NK-92 (cell line): ENCODE data around the gene PAQR7.

ENCODE experiments used
- DNase-seq: peaks from one replicate; lab custom pipeline; 2025; ENCODE audit not compliant: unreplicated experiment; lab: John Stamatoyannopoulos, UW

PAQR7 gene

DNA sequence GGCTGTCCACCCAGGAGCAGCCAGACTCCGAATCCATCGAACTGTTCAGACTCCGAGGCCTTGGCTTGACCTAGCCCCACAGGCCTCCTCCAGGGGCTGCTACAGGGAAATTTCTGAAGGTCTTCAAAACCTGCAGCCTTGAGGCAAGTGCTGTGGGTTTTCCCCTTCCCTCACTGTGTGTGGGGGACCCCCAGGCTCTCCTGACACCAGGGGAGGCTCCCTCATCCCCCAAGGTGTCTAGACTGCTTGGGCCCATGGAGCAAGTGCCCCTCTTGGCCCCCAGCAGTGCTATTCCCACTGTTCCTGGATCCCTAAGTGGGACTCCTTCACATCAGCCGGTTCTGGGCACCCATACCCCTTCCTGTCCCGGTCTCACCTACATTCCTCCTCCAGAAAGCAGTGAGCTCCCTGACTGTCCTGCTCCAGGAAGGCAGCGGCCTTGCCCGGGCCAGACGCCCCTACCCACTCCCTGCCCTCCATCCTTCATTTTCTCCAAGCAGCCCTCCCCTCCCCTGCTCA lies 814 bp downstream of the PAQR7 start:
- DNase-seq = no peak

DNA sequence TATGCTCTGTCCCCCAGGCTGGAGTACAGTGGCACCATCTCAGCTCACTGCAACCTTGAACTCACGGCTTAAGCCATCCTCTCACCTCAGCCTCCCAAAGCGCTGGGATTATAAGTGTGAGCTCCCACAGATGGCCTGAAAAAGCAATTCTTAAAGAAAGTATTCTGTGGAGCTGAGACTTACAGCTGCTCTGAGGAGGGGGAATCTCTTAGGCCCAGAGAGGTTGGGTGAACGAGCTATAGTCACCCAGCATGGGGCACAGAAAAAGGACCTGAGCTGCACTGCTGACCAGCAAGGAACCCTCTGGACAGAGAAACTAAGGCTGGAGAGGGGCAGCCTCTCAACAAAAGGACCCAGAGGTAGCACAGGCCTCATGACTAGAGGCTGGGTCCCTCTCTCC lies 1.3 kb downstream of the PAQR7 start:
- DNase-seq = no peak

DNA sequence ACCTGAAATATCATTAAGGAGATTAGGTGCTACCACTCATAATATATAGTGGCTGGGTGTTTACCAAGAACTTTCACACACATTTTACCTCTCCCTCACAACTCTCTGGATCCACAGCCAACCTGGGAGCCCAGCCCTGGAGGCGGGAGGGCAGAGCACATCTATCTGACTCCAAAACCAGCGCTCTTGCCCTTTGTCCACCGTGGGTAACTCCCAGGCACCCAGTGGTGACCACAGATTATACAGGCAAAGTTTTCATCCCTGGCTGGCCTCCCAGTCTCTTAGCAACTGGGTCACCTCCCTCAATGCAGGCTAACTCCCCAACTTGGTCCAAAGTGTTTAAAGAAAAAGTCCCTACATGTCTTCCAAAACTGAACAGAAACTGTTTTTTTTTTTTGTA lies 2.4 kb downstream of the PAQR7 start:
- DNase-seq = no peak

DNA sequence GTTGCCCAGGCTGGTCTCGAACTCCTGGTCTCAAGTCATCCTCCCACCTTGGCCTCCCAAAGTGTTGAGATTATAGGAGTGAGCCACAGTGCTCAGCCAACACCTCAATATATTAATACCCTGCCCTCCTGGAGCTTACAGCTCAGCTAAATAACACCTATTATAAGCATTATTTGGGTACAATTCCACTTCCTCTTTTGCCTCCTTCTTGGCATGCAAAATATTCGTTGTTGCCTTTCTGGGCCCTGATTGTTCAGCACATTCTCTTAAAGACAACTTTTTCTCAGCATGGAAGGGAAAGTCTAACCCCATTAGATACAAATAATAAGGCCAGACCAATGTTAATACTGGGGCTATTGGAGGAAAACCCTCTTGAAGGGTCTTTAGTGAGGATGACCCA lies 2.8 kb downstream of the PAQR7 start:
- no peak for DNase-seq

DNA sequence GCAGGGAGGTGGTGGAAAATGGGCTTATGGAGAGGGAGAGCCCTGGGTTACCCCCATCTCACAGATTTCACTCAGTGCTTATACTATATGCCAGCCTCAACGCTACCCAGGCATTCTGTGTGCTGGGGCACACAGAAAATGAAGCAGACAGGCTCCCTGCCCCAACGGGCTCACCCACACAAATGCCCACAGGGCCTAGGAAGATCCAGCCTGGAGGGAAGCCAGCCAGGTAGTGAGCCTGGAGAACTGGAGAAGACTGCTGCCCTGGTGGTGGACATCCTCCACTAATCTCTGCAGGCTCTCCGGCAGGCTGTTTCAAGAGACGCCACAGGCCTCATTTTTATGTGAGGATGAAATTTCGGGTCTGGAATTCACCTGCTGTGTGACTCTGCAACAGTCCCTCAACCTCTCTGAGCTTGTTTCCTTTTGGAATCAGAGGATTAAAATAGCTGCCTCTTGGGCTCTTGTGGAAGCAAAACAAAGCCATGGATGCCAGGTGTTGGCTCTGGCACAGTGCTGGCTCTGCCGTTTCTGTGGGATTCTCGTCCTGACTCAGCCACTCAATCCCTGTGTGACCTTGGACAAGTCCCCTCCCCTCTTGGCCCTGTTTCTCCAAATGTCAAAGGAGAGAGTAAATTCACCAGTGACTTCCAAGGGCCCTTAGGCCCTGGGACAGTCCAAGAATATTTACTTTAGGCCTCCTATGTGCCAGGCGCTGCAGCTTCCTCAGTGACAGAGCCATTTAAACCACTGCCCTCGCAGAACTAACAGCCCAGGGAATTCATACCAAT lies 3.6 kb downstream of the PAQR7 start:
- no peak for DNase-seq

DNA sequence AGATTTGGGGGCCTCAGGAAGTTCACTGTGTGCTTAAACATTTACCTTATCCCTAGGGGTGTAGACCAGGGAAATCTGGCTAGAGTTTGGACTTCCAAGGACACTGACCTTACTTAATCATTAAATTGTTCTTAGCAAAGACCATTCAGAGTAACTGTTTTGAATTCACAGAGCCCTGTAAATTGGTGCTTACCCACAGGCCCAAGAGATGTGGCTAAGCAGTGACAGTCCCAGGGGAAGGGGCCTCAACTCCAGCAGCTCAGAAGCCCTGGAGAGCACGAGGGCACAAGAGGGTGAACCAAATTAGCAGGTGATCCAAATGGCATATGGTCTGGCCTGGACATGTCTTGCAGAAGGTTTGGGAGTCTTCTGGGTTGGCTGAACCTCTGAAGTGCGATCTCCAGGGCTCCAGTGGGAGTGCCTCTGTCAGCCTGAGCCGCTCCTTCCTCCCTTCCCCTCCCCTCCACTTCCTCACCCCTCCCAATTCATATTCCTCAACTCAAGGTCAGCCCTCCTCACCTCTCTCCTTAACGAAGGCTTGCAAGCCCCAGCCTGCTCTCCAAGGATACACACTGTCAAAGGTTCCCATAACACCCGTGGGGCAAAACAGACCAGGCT lies 4.3 kb downstream of the PAQR7 start:
- no peak for DNase-seq

DNA sequence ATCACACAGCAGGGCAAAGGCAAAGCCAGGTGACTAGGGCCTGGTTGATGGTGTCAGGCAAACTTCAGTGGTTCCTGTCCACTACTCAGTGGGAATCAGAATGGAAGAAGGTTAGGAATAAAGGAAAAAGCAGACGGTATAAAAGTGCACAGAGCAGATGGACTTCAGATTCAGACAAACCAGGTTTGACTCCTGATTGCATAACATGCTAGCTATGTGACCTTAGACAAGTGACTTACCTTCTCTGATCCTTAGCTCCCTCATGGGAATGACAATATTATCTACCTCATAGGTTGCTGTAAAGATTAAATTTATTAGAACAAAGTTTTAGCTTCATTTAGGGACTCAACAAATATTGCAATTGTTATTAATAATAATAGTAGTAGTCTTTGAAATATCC lies 4.9 kb downstream of the PAQR7 start:
- DNase-seq = no peak

DNA sequence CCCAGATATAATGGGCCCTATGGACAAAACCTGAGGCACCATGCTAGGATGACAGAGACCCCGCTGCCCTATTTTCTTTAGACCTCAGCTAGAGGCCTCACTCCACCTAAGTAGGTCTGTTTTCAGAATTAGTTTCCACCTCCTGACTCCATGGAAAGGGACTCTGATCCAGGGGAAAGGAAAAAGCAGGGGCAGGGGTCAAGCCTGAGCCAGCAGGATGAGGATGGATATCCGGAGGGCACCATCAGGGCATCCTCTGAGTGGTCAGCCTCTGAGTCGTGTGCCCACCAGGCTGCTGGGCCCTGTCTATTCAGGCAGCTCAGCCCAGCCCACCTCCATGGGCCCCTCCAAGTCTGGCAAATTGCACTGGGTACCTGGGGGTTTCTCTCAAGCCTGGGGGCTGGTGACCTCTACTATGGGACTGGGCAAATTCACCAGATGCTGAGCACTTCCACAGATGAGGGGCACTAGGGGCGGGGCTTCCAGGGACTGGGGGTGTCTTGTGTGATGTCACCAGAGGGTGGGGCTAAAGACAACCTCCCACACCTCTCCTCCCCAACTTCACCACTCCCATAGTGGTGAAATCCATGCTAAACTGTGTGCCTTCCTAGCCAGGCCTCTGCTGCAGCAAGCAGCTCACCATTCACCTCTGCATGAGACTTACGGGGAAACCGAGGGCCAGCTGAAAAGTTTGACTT lies 5.5 kb downstream of the PAQR7 start:
- no peak for DNase-seq

DNA sequence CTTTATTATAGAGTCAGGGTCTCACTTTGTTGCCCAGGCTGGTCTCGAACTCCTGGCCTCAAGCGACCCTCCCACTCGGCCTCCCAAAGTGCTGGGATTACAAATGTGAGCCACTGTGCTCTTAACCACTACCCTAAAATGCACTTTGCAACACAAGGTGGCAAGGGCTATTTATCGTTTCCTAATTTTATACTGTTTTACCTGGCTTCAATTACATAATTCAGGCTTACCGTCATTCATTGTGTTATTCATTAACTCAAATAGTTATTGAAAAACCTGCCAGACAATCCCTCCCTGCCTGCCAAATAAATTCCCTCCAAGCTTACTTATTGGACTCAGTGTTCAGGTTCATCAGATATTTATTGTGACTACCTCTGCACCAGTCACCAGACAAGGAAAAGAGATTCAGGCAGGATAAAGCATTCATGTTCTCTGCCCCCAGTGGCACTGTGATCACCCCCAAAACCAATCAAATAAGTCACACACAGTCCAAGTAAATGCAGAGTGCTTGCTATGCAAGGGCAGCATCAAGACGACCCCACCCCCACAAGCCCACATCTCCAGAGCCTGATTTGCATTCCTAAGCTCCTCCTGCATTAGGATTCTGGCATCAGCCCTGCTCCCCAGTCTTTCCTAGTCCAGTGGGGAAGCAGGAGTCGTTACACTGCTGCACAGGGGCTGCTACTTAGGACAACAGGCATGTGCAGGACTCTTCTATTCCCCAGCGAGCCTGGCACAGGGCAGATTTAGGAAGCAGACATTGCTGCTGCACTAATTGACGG lies 8.1 kb downstream of the PAQR7 start:
- DNase-seq = no peak

DNA sequence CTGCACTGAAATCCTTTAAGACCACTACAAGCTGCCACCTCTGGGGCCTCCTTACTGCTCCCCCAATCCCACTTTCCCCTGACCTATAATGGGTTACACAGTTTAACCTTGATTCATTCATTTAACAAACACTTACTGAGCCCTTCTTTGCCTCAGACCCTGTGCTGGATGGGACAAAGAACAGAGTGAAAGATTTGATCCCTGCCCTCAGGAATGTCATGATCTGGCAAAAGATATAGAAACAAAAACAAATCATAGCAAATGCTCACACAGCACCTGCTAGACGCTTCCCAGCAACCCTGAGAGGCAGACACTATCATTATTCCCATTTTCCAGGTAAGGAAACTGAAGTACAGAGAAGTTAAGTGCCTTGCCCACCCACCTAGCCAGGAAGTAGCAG lies 9.2 kb downstream of the PAQR7 start:
- no peak for DNase-seq

DNA sequence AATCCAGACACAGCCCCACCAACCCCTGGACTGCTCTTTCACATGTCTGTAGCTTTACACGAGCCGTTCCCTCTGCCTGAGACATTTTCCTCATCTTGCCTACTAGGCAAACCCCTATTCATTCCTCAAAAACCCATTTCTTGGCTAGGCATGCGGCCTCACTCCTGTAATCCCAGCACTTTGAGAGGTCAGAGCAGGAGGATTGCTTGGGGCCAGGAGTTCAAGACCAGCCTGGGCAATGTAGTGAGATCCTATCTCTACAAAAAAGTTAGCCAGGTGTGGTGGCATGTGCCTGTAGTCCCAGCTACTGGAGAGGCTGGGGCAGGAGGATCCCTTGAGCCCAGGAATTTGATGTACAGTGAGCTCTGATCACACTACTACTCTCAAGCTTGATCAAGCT lies 11.1 kb downstream of the PAQR7 start:
- DNase-seq = no peak

DNA sequence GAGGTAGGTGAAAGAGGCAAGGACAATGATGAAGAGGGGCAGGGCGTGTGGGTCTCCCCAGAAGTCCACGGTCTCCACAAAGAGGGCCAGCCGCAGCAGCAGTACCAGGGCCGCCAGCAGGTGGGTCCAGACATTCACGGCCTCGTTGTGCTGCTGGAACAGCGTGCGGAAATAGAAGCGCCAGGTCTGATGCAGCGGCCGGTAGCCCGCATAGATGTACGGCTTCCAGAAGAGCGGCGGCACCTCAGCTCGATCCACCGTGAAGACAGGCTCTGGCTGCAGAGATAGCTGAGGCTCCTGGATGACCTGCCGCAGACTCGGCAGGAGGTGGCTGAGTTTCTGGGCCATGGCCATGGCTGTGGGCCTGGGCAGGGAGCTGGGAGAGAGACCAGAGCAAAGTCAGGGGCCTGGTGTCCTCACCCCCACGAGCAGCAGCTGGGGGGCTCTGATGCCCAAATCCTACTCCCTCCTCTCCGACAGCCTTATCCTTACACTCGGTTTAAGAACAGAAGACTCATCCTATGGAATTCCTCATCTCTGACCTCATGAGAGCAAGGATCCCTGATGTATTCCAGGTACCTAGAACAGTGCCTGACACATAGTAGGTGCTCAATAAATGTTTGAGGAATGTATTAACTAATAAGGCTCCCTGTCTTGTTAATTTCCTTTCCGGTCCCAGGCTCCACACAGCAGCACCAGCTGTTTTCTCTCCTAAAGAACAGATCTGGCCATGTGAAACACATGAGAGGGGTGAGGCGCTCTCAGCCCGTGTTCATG lies 11.8 kb downstream of the PAQR7 start:
- DNase-seq = no peak

DNA sequence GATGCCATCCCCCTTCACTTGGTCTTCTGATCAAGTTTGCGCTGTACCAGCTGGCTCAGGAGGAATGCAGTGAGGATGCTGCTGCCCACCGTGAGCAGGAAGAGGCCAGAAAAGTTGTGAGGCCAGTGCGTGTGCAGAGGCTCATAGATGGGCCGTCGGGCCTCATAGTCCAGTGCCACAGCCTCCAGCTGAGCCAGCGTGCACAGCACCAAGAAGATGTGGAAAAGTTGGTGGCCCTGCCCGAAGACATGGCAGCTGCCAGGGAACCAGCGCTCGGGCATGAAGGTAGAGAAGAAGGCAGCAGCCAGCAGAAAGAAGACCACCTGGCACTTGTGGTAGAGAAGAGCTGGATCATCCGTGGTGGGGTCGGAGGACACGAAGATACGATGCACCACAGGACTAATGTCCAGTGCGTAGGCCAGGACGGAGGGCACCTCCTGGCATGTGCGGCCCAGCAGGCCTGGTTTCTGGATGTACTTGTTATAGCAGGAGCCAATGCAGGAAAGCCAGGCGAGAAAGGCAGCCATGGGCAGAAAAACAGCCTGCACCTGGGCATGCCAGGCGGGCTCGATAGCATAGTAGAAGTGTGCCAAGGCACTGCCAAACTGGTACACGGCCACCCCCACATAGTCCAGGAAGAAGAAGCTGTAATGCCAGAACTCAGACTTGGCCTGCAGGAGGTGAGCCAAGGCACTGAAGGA lies 12.6 kb downstream of the PAQR7 start:
- no peak for DNase-seq

DNA sequence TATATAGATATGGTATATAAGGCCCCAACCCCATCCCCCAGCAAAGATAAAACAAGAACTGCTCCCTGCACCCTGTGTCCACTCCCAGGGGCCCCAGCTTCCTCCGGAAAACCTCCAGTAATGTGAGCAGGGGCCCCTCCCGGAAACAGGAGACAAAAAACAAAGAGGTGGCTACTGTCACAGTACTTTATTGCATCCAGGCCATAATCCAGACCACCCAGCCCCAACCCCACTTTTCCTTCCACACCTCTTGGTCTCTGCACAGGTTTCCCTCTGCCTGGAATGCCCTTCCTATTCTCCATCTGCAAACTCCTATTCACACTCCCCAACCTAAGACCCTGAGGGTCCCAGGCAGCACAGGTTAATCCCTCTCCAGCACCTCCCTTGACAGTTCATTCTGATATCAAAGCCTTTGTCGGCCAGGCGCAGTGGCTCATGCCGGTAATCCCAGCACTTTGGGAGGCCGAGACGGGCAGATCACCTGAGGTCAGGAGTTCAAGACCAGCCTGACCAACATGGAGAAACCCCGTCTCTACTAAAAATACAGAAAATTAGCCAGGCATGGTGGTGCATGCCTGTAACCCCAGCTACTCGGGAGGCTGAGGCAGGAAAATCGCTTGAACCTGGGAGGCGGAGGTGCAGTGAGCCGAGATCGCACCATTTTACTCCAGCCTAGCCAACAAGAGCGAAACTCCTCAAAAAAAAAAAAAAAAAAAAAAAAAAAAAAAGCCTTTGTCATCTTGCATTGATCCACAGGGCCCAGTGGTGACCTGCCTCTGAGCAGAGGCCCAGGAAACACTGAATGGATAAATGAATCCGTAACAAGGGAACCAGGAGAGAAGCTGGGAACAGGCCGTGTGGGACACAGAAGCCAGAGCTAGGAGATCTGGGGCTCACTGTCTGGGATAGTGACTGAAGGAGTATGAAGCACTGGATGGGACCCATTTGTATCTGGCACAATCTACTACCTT lies 13.9 kb downstream of the PAQR7 start:
- DNase-seq = no peak

DNA sequence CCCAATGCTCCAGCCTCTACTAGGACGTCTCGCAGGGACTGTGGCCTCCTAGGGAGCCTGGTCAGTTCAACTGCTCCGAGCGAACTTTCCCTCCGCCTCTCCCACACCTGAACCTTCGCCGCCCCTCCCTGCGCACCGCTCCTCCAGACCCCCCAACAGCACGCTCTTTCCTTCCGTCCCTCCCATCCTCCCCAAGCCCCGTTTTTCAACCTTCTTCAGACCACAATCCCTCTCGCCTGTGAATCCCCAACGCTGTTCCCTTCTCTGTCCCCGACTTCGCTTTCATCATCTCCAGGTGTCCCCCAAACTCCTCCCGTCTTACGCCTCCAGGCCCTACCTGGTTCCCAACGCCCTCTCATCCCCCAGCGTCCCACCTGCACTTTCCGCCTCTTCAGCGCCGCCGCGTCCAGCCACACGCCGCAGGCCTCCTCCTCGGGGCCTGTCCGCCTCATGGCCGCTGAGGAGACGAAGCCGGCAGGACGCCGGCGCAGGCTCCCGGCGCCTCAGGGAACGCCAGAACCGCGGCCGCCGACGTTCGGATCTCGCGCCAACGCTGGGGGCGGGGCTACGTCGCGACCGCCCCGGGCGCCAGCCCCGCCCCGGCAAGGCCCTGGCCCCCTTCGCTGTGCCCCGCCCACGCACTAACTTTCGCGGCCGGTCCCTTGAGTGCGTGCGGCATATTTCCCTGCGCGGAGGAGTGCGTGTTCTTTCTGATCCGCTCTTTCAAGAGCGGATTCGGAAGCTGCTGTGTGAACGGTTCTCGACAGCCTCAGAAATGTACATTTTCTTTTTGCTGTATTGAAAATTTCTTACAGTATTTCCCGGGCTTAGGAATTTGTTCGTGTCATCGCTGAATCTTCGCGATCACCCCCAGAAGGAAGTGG lies 16.4 kb downstream of the PAQR7 start, which contains the start of gene AUNIP:
Gene AUNIP (minus strand): TSS at position 552 of the 884 bp plus-strand sequence. CDS start 100 bp downstream, at position 452.
- peak; percentile 36 for DNase-seq

DNA sequence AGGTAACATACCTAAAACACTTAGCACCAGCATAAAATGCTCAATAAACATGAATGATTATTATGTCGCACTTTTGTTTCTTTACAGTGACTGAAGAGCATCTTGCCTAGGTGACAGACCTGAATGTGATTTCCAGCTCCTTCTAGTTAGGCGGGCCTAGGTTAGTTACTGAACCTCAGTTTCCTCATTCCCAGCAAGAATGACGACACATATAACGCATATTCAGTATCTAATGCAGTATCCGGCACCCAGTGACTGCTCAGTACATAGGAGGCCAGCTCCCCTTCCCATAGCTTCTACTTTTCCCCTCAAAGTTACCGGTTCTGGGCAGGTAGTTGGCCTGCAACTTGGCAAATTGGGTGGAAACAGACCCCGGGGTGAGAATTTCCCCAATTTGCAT lies 17.0 kb downstream of the PAQR7 start:
- no peak for DNase-seq

DNA sequence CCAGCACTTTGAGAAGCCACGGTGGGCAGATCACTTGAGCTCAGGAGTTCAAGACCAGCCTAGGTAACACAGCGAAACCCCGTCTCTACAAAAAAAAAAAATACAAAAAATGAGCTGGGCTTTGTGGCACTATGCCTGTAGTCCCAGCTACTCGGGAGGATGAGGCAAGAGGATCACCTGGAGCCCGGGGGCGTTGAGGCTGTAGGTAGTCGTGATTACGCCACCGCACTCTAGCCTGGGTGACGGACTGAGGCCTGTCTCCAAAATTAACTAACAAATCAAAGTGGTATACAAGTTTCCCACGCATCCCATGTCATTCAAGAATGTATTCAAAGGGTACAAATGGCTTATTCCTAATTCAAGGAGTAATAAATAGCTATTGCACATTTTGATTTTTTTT lies 18.7 kb downstream of the PAQR7 start:
- DNase-seq = no peak

DNA sequence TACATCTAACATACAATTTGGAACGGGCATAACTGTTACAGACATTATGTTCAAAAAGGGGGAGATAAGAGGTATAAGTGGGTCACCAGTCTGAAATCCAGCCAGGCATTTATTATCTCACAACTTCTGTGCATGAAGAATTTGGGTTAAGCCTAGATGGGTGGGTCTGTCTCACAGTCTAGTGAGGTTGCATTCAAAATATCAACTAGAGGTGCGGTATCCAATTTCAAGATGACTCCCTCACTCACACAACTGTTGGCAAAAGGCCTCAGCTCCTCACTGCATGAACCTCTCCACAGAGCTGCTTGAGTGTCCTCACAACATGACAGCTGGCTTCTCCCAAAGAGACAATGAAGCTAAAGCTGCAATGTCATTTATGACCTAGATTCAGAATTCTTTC lies 21.0 kb downstream of the PAQR7 start:
- DNase-seq = no peak
